ENCODE data around the gene ARHGEF4. TPM values are rescaled to one million over a fixed set of nuclear protein-coding genes. Genes with fewer than 3 reads are reported as not detected.

Gene ARHGEF4
- total RNA-seq, 2 donors from 2014 or later = 50.3 to 54.7 TPM

DNA sequence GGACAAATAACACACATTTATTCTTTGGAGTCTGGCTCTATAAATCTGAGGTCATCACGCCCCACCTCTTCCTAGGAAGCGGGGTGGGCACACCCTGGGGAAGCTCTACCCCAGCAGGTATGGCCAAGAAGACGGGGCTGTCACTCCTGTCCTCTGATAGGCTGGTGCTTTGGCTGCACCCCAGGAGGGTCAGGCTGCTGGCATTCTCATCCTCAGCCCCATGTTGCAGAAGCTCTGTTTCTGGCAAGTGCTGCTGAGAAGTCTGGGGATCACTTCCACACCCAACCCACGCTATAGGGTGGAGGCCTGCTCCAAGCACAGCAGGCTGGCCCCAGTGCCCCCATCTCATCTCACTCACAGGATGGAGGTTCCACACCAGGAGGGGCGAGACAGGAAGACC is 17.6 kb downstream of the ARHGEF4 start:
- TF ChIP-seq, protein P1, sequence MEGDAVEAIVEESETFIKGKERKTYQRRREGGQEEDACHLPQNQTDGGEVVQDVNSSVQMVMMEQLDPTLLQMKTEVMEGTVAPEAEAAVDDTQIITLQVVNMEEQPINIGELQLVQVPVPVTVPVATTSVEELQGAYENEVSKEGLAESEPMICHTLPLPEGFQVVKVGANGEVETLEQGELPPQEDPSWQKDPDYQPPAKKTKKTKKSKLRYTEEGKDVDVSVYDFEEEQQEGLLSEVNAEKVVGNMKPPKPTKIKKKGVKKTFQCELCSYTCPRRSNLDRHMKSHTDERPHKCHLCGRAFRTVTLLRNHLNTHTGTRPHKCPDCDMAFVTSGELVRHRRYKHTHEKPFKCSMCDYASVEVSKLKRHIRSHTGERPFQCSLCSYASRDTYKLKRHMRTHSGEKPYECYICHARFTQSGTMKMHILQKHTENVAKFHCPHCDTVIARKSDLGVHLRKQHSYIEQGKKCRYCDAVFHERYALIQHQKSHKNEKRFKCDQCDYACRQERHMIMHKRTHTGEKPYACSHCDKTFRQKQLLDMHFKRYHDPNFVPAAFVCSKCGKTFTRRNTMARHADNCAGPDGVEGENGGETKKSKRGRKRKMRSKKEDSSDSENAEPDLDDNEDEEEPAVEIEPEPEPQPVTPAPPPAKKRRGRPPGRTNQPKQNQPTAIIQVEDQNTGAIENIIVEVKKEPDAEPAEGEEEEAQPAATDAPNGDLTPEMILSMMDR (conservative IDR thresholded peaks at IDR 0.05) = no peak
- no peak for DNase-seq
- Mint-ChIP-seq H3K36me3 (ENCODE audit: low read depth) (no peaks in the 10 kb centered on the region), H3K27me3 (ENCODE audit: insufficient read depth) (no peaks in the 10 kb centered on the region), H3K4me1 (no peaks in the 10 kb centered on the region), H3K27ac (no peak overlapping the region), H3K4me3 (no peak overlapping the region), H3K9me3 (no peaks in the 10 kb centered on the region)
- Histone ChIP-seq H3K9me3 (ENCODE audit: control insufficient read depth, low read length) (no peaks in the 10 kb centered on the region), H3K9ac (ENCODE audit: extremely low read depth, low read length, poor library complexity, severe bottlenecking) (no peak overlapping the region), H3K27me3 (ENCODE audit: control insufficient read depth, insufficient read depth, low read length, poor library complexity, severe bottlenecking) (no peaks in the 10 kb centered on the region), H3K27ac (ENCODE audit: low read depth, low read length) (no peak overlapping the region), H3K4me1 (ENCODE audit: control insufficient read depth, insufficient read depth, low read length) (no peaks in the 10 kb centered on the region), H3K4me3 (ENCODE audit: low read length) (no peak overlapping the region), H3K36me3 (ENCODE audit: control insufficient read depth, insufficient read depth, low read length) (no peaks in the 10 kb centered on the region)
- 90 to 93% methylated on average over 4 to 5 of the region's 5 CpGs for WGBS, 2 experiments (ENCODE audit: insufficient coverage in 1 of 2, insufficient read length in 1 of 2)

DNA sequence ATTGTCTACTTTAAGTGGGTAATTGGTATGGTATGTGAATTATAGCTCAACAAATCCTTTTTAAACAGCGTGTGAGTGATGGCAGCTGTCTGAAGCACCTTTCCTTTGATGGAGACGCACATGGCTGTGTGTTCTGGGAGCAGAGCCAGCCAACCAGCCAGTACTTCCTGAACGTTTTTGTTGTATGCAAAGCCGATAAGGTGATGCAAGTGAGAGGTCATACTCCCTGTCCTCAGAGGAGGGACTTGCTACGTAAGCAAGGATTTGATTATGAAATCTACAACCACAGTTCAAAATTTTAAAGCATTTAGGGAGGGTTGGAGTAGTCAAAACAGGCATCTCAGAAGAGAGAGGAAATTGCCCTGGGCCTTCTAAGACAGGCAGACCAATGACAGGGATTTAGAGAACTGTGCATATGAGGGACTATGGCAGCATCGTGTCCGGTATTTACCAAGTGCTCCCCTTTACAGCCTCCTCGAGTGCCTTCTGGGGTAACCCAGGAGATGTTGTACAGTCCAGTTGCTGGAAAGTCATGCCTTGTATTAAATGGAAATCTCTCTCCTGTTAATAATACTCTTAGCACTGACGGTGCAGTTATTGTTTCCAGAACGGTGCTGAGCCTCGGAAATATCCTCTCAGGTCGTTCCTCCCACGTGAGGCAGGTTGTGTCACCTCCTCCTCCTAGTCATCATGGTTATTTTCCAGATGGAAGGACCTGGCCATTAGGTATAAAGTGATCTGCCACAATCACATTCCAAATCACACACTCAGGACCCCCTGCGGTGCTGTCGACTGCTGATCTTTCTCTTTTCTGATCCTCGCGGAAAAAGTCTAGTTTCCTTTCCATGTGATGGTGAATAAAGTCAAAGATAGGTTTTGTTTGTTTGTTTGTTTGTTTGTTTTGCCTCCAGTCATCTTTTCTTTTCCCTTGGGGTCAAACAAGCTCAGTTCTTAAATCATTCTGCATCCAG is 28.4 kb downstream of the ARHGEF4 start:
- Histone ChIP-seq H3K4me1 (ENCODE audit: control insufficient read depth, insufficient read depth, low read length) (no peaks in the 10 kb centered on the region), H3K27ac (ENCODE audit: low read depth, low read length) (no peak overlapping the region), H3K9ac (ENCODE audit: extremely low read depth, low read length, poor library complexity, severe bottlenecking) (no peak overlapping the region), H3K4me3 (ENCODE audit: low read length) (no peak overlapping the region), H3K27me3 (ENCODE audit: control insufficient read depth, insufficient read depth, low read length, poor library complexity, severe bottlenecking) (no peaks in the 10 kb centered on the region), H3K9me3 (ENCODE audit: control insufficient read depth, low read length) (no peaks in the 10 kb centered on the region), H3K36me3 (ENCODE audit: control insufficient read depth, insufficient read depth, low read length) (no peaks in the 10 kb centered on the region)
- no peaks in the 10 kb centered on the region for H3K27me3 Mint-ChIP-seq (ENCODE audit: insufficient read depth)
- peak; percentile 59 for DNase-seq
- WGBS, 2 experiments (ENCODE audit: insufficient coverage in 1 of 2, insufficient read length in 1 of 2) = 86 to 87% methylated on average over 11 to 16 of the region's 17 CpGs
- H3K4me1 Mint-ChIP-seq = peaks cover 8% of the 10 kb centered on the region
- H3K36me3 Mint-ChIP-seq (ENCODE audit: low read depth) = no peaks in the 10 kb centered on the region
- no peaks in the 10 kb centered on the region for H3K9me3 Mint-ChIP-seq
- TF ChIP-seq, protein P1 (conservative IDR thresholded peaks at IDR 0.05) = no peak
- H3K27ac Mint-ChIP-seq = no peak overlapping the region
- no peak overlapping the region for H3K4me3 Mint-ChIP-seq

DNA sequence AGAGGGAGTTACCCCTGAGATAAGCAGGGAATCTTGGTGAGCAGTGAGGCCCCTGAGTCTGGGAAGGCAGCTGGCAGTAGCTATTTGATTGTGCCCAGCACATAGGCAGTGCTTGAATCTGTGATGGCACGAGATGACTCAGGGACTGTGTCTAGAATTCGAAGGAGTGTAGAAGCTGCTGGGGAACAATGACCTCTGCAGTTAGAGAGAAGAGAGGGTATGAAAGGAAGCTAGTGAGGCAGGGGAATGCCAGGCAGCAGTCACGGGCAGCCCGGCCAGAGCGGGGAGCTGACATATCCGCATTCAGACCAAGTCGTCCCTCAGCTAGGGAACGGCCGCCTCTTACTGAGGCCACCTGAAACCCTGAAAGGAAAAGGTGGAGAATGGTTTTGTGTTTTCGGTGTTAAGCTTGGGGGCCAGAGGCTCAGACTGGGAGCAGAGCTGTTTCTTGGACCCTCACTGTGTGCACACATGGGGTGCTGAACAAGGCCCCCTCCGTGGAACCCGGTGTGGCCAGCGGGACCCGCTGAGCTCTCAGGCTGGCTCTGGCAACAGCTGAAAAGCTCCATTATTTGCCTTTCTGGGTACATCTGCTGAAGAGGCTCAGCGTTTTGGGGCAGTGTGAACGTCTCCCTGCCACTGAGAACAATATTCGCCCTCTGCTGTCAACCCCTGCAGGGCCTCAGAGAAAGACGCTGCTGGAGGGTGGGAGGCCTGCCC is 32.9 kb downstream of the ARHGEF4 start:
- H3K36me3 Mint-ChIP-seq (ENCODE audit: low read depth) = no peaks in the 10 kb centered on the region
- Histone ChIP-seq H3K9ac (ENCODE audit: extremely low read depth, low read length, poor library complexity, severe bottlenecking) (no peak overlapping the region), H3K27ac (ENCODE audit: low read depth, low read length) (no peak overlapping the region), H3K4me3 (ENCODE audit: low read length) (no peak overlapping the region), H3K36me3 (ENCODE audit: control insufficient read depth, insufficient read depth, low read length) (no peaks in the 10 kb centered on the region), H3K9me3 (ENCODE audit: control insufficient read depth, low read length) (no peaks in the 10 kb centered on the region), H3K27me3 (ENCODE audit: control insufficient read depth, insufficient read depth, low read length, poor library complexity, severe bottlenecking) (no peaks in the 10 kb centered on the region), H3K4me1 (ENCODE audit: control insufficient read depth, insufficient read depth, low read length) (no peaks in the 10 kb centered on the region)
- no peaks in the 10 kb centered on the region for H3K27me3 Mint-ChIP-seq (ENCODE audit: insufficient read depth)
- DNase-seq = peak; percentile 31
- no peak overlapping the region for H3K27ac Mint-ChIP-seq
- 79 to 86% methylated on average over 12 to 18 of the region's 18 CpGs for WGBS, 2 experiments (ENCODE audit: insufficient coverage in 1 of 2, insufficient read length in 1 of 2)
- TF ChIP-seq, protein P1 (conservative IDR thresholded peaks at IDR 0.05) = no peak
- no peaks in the 10 kb centered on the region for H3K9me3 Mint-ChIP-seq
- peaks cover 13% of the 10 kb centered on the region for H3K4me1 Mint-ChIP-seq
- no peak overlapping the region for H3K4me3 Mint-ChIP-seq
